OCI-LY7 (cell line): ENCODE measurements around the gene EXOC4. TPM values are rescaled to one million over a fixed set of nuclear protein-coding genes. Genes with fewer than 3 reads are reported as not detected.

ENCODE experiments used
- BruUV-seq: library from RNA; stranded (reverse); fragments of 400-500 nt; replicated peaks from 2 replicates; lab custom pipeline; 2021; lab: Mats Ljungman, UMichigan
- CTCF ChIA-PET: fragments of 300-600 bp; sonication (Branson Sonifier 250); formaldehyde crosslinking; loops from one replicate; lab custom pipeline; 2022; ENCODE audit warnings: antibody characterized with exemption; ENCODE audit not compliant: unreplicated experiment; lab: Charles Lee
- POLR2A ChIA-PET: fragments of 300-600 bp; sonication (Branson Sonifier 250); formaldehyde crosslinking; loops from one replicate; lab custom pipeline; 2022; ENCODE audit warnings: antibody characterized with exemption; lab: Charles Lee
- DNase-seq: peaks from one replicate; pipeline ENCODE4 v3.0.0-alpha.2; 2015; ENCODE audit warnings: low spot score
- H2AFZ ChIP-seq: fragments of 200-600 bp; sonication (generic), shearing (Covaris generic); 2 replicates; pipeline ENCODE4 v1.6.1; 2014; ENCODE audit warnings: mild to moderate bottlenecking, antibody characterized with exemption, low read length, moderate library complexity
- H3K27ac ChIP-seq: fragments of 200-600 bp; sonication (generic); 2 replicates; pipeline ENCODE4 v1.5.1; 2014; ENCODE audit warnings: mixed run types, low read depth, mild to moderate bottlenecking, moderate library complexity, low read length, inconsistent platforms; ENCODE audit not compliant: poor library complexity, severe bottlenecking
- H3K36me3 ChIP-seq: fragments of 200-600 bp; sonication (generic); 2 replicates; pipeline ENCODE4 v1.6.1; 2014; ENCODE audit warnings: mild to moderate bottlenecking, antibody characterized with exemption, low read length, moderate library complexity, mixed read lengths; ENCODE audit not compliant: insufficient read depth
- H3K4me1 ChIP-seq: fragments of 200-600 bp; sonication (generic); 2 replicates; pipeline ENCODE4 v1.5.1; 2014; ENCODE audit warnings: mild to moderate bottlenecking, low read length; ENCODE audit not compliant: insufficient read depth, poor library complexity, severe bottlenecking
- H3K4me2 ChIP-seq: fragments of 200-600 bp; sonication (generic); 2 replicates; pipeline ENCODE4 v1.6.1; 2014; ENCODE audit warnings: mild to moderate bottlenecking, low read length
- H3K4me3 ChIP-seq: fragments of 200-600 bp; sonication (generic); 2 replicates; pipeline ENCODE4 v1.5.1; 2014; ENCODE audit warnings: mild to moderate bottlenecking, low read depth, low read length; ENCODE audit not compliant: poor library complexity, severe bottlenecking
- H3K79me2 ChIP-seq: fragments of 200-600 bp; sonication (generic); 2 replicates; pipeline ENCODE4 v1.6.1; 2016; ENCODE audit warnings: low read depth, mild to moderate bottlenecking, low read length, moderate library complexity, mixed read lengths; ENCODE audit not compliant: insufficient read depth
- H3K9me2 ChIP-seq: fragments of 200-600 bp; sonication (generic); 2 replicates; pipeline ENCODE4 v1.6.1; 2016; ENCODE audit warnings: mild to moderate bottlenecking, low read length, mixed read lengths; ENCODE audit not compliant: insufficient read depth
- H3K9me3 ChIP-seq: fragments of 200-600 bp; sonication (generic); 2 replicates; pipeline ENCODE4 v1.6.1; 2014; ENCODE audit warnings: mild to moderate bottlenecking, mixed run types, low read length, mixed read lengths
- H4K20me1 ChIP-seq: fragments of 200-600 bp; sonication (generic); 2 replicates; pipeline ENCODE4 v1.6.1; 2014; ENCODE audit warnings: mild to moderate bottlenecking, antibody characterized with exemption, low read length, moderate library complexity, mixed read lengths; ENCODE audit not compliant: insufficient read depth
- EZH2phosphoT487 ChIP-seq: fragments of 200-600 bp; sonication (generic); IDR thresholded peaks from 2 replicates; pipeline ENCODE4 v1.6.1; 2018; ENCODE audit warnings: low read depth, borderline replicate concordance, mild to moderate bottlenecking, mixed run types, antibody characterized with exemption, low read length, moderate library complexity, mixed read lengths
- intact Hi-C: fragments of 100-400 bp; cut with micrococcal nuclease; formaldehyde crosslinking; loops from one replicate; pipeline ENCODE4 v1.10.0; 2022; ENCODE audit not compliant: unreplicated experiment
- total RNA-seq, 2 experiments: library from RNA; depleted of rRNA in 1 of 2; stranded (reverse); fragments of >200 nt in 1 of 2; shearing (Covaris generic) in 1 of 2; gene quantifications; 2 replicates each; pipeline ENCODE4 v1.2.3, GENCODE V29; 2014 to 2022
- TF ChIP-seq, protein P1 (sequence below): fragments of 200-600 bp; sonication (generic); conservative IDR thresholded peaks from 2 replicates; pipeline ENCODE4 v1.5.1; 2014; ENCODE audit warnings: mild to moderate bottlenecking, antibody characterized with exemption, low read length, moderate library complexity, mixed read lengths

Gene EXOC4
- total RNA-seq, 2 experiments from 2014 or later: 75.1 to 93.2 TPM

DNA sequence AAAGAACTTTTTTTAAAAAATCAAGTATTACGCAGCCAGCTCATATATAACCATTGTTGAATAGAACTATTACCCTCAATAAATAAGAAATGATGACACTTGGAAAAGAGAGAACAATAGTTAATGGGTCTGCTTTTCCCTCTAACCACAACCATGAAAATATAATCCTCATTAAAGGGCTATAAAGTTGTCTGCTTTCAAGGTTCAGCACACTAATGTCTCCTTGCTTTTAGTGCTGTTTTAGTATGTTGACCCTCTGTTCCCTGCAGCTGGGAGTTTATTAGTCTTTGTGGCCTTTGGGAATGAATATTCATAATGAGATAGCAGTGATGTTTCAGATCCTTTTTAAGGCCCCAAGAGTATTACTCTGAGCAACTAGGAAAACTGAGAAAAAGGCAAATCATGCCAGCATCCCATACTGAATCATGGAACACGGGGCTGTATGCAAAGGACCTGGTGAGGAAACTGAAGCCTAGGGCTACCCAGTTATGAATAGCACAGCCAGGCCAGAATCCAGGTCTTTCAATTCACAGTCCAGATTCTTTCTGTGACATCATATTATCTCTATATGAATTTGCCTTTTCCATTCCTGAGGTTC, 542.3 kb downstream of the EXOC4 start:
- H3K9me3 ChIP-seq: no peaks in the 10 kb centered on the region
- H4K20me1 ChIP-seq: no peaks in the 10 kb centered on the region
- ChIA-PET CTCF (no interaction called here), POLR2A (no interaction called here)
- DNase-seq: no peak
- no peak for TF ChIP-seq EZH2phosphoT487
- TF ChIP-seq, protein P1, sequence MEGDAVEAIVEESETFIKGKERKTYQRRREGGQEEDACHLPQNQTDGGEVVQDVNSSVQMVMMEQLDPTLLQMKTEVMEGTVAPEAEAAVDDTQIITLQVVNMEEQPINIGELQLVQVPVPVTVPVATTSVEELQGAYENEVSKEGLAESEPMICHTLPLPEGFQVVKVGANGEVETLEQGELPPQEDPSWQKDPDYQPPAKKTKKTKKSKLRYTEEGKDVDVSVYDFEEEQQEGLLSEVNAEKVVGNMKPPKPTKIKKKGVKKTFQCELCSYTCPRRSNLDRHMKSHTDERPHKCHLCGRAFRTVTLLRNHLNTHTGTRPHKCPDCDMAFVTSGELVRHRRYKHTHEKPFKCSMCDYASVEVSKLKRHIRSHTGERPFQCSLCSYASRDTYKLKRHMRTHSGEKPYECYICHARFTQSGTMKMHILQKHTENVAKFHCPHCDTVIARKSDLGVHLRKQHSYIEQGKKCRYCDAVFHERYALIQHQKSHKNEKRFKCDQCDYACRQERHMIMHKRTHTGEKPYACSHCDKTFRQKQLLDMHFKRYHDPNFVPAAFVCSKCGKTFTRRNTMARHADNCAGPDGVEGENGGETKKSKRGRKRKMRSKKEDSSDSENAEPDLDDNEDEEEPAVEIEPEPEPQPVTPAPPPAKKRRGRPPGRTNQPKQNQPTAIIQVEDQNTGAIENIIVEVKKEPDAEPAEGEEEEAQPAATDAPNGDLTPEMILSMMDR: no peak
- no peaks in the 10 kb centered on the region for H3K4me1 ChIP-seq
- intact Hi-C loops: no loop called here
- no peak overlapping the region for H2AFZ ChIP-seq
- H3K9me2 ChIP-seq: no peaks in the 10 kb centered on the region
- no TSS peak for BruUV-seq
- H3K36me3 ChIP-seq: no peaks in the 10 kb centered on the region
- H3K4me3 ChIP-seq: no peak overlapping the region
- H3K27ac ChIP-seq: no peak overlapping the region
- H3K79me2 ChIP-seq: no peaks in the 10 kb centered on the region
- H3K4me2 ChIP-seq: no peak overlapping the region

DNA sequence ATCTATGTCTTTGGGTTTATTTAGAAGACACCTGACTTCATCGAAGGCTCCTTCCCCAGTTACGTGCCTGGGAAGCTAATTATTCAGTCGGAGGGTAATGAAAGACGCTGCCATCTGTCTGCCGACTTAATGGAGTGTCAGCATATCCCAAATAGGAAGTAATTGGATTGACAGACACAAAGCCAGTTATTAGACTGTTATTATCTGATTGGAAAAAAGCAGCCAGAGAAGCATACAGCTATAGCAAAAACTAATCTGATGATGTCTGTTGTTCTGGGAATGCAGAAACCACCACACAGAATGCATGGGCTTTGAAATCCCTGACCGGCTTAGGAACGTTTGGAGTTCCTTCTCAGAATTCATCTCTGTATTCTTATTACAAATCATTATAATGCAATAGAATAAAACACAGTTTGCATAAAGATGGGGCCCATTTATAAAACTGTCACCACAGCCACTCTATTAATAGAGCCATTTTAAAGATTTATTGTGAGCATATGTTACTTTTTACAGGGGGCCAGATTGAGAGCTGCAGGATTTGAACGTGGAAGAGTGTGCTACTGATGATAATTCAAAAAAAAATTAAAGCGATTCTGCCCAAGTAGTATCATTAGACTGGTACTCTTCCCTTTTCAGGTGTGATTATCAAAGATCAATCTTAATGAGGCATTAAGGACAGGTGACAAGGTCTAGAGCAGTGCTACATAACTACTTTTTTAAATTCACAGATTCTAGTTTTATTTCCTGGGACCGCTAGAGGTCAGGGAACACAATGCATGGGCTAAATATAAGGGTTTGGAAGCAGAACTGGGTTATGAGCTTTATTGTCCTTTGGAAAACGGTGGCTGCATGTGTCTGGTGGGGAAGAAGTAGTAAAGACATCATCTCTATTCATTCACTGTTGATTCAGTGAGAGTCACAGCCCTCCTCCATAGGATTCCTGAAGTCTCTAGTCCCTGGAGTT, 544.2 kb downstream of the EXOC4 start:
- Histone ChIP-seq H3K9me2 (no peaks in the 10 kb centered on the region), H4K20me1 (no peaks in the 10 kb centered on the region), H3K4me2 (no peak overlapping the region), H2AFZ (no peak overlapping the region), H3K4me1 (no peaks in the 10 kb centered on the region), H3K36me3 (no peaks in the 10 kb centered on the region), H3K4me3 (no peak overlapping the region), H3K79me2 (no peaks in the 10 kb centered on the region), H3K9me3 (no peaks in the 10 kb centered on the region), H3K27ac (no peak overlapping the region)
- no peak for TF ChIP-seq EZH2phosphoT487
- TF ChIP-seq, protein P1: no peak
- POLR2A ChIA-PET: interaction anchor here (0.5 to 1.4 kb wide), 2 partner anchors 8 to 13 kb away, joined by 3 to 4 read pairs; no protein-coding TSS in a partner anchor
- CTCF ChIA-PET: no interaction called here
- BruUV-seq: no TSS peak
- no peak for DNase-seq
- intact Hi-C loops: no loop called here
